ENCODE measurements around the gene CDK5RAP1. TPM values are rescaled to one million over a fixed set of nuclear protein-coding genes. Genes with fewer than 3 reads are reported as not detected.

CDK5RAP1 gene
- total RNA-seq, 4 donors from 2014 or later, result 11.6 to 45.0 (median 22.4) TPM

- Histone ChIP-seq H3K4me3 (no peak overlapping the region), H3K36me3 (peaks cover 0 to 84% of the 10 kb centered on the region in 2 donors), H3K4me1 (no peaks in the 10 kb centered on the region), H3K27me3 (no peaks in the 10 kb centered on the region), H3K9me3 (no peaks in the 10 kb centered on the region), H3K27ac (no peak overlapping the region)
- TF ChIP-seq POLR2A (IDR thresholded peaks at IDR 0.05) (no peak), POLR2AphosphoS5 (IDR thresholded peaks at IDR 0.05) (no peak), CTCF (IDR thresholded peaks at IDR 0.05) (no peak), EP300 (IDR thresholded peaks at IDR 0.05) (no peak)
- 67 to 69% methylated on average over 1 to 2 of the region's 15 CpGs for WGBS, 2 donors (ENCODE audit: low coverage in 1 of 2)
- no peak for ATAC-seq
These were observed 8.9 kb upstream of the CDK5RAP1 start for GRCh38 chr20:33410081-33410742.

DNA sequence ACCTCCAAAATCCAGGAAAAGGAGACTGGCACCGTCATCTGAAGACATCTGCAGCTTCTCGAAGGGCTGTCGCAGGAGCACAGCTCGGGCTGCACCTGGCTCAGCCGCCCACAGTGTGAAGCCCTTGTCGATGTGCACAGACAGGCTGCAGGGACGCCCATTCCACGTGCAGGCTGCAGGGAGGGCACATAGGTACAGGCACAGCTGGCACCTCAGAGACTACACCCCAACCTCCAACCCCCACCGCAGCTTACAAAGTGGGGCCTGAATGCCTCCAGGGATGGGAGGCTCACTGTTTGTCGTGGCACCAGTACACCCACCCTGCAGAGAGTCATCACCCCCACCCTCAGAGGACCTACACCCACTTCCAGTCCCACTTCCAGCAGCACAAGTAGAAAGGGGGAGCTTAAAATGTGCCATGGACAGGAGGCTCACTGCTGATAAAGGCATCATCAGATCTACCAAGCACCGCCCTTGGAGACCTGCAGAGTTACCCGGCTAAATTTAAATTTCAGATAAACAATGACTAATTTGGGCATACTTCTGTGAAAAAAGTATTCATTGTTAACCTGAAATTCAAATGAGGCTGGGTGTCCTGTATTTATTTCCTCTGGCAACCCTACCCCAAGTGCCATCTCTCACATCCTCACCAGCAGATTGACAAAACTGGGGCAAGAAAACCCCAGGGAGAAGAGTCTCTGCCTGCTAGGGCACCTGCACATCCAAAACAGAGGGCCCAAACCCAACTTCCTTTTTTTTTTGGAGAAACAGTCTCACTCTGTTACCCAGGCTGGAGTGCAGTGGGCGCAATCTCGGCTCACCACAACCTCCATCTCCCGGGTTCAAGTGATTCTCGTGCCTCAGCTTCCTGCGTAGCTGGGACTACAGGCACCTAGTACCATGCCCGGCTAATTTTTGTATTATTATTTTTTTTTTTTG, 7.7 kb upstream of the CDK5RAP1 start:
- WGBS, 2 donors (ENCODE audit: low coverage in 1 of 2), result 78 to 83% methylated on average over 2 to 8 of the region's 18 CpGs
- TF ChIP-seq EP300 (IDR thresholded peaks at IDR 0.05), result no peak
- no peak for TF ChIP-seq POLR2A (IDR thresholded peaks at IDR 0.05)
- no peak for TF ChIP-seq POLR2AphosphoS5 (IDR thresholded peaks at IDR 0.05)
- TF ChIP-seq CTCF (IDR thresholded peaks at IDR 0.05), result no peak
- H3K36me3 ChIP-seq, result peaks cover 0 to 75% of the 10 kb centered on the region in 2 donors

GRCh38 chr20:33408313-33408712, 7.0 kb upstream of the CDK5RAP1 start:
- Histone ChIP-seq H3K27ac (no peak overlapping the region), H3K4me3 (no peak overlapping the region), H3K4me1 (no peaks in the 10 kb centered on the region), H3K9me3 (no peaks in the 10 kb centered on the region), H3K36me3 (peaks cover 0 to 75% of the 10 kb centered on the region in 2 donors), H3K27me3 (no peaks in the 10 kb centered on the region)
- WGBS, 2 donors (ENCODE audit: low coverage in 1 of 2), result no CpG with 5 or more reads among the region's 12 CpGs
- TF ChIP-seq EP300 (IDR thresholded peaks at IDR 0.05) (no peak), POLR2A (IDR thresholded peaks at IDR 0.05) (no peak), POLR2AphosphoS5 (IDR thresholded peaks at IDR 0.05) (no peak), CTCF (IDR thresholded peaks at IDR 0.05) (no peak)
- no peak for ATAC-seq

More for the DNA sequence above, 7.7 kb upstream of the CDK5RAP1 start:
- Histone ChIP-seq H3K4me3 (no peak overlapping the region), H3K27ac (no peak overlapping the region), H3K4me1 (no peaks in the 10 kb centered on the region), H3K9me3 (no peaks in the 10 kb centered on the region), H3K27me3 (no peaks in the 10 kb centered on the region)
- no peak for ATAC-seq

GRCh38 chr20:33407796-33408195, 6.5 kb upstream of the CDK5RAP1 start:
- H3K4me1 ChIP-seq, result no peaks in the 10 kb centered on the region

More at GRCh38 chr20:33407796-33408195, 6.5 kb upstream of the CDK5RAP1 start:
- WGBS, 2 donors (ENCODE audit: low coverage in 1 of 2), result 37% methylated on average over 2 of the region's 4 CpGs; no CpG with 5 or more reads in 1 of the 2 donors
- Histone ChIP-seq H3K36me3 (peaks cover 0 to 70% of the 10 kb centered on the region in 2 donors), H3K4me3 (no peak overlapping the region), H3K9me3 (no peaks in the 10 kb centered on the region), H3K27ac (no peak overlapping the region), H3K27me3 (no peaks in the 10 kb centered on the region)
- ATAC-seq, result no peak
- TF ChIP-seq POLR2A (IDR thresholded peaks at IDR 0.05) (no peak), EP300 (IDR thresholded peaks at IDR 0.05) (no peak), POLR2AphosphoS5 (IDR thresholded peaks at IDR 0.05) (no peak), CTCF (IDR thresholded peaks at IDR 0.05) (no peak)
